Hepatocyte (in vitro differentiated cells): ENCODE data around the gene NCLN. TPM values are rescaled to one million over a fixed set of nuclear protein-coding genes. Genes with fewer than 3 reads are reported as not detected.

ENCODE experiments used
- DNase-seq: peaks from one replicate; pipeline ENCODE4 v3.0.0-alpha.2; 2016; ENCODE audit warnings: low spot score
- H2AFZ ChIP-seq: fragments of 200-600 bp; sonication (generic); 2 replicates; pipeline ENCODE4 v1.6.0; 2016; ENCODE audit warnings: antibody characterized with exemption, mild to moderate bottlenecking
- H3K27ac ChIP-seq: fragments of 200-600 bp; sonication (generic); 2 replicates; pipeline ENCODE4 v1.5.1; 2016; ENCODE audit warnings: mild to moderate bottlenecking
- H3K27me3 ChIP-seq: fragments of 200-600 bp; sonication (generic); 2 replicates; pipeline ENCODE4 v1.6.1; 2016
- H3K36me3 ChIP-seq: fragments of 200-600 bp; sonication (generic); replicated peaks from 2 replicates; pipeline ENCODE4 v1.5.1; 2016; ENCODE audit warnings: low read depth; ENCODE audit not compliant: insufficient read depth
- H3K4me1 ChIP-seq: fragments of 200-600 bp; sonication (generic); 2 replicates; pipeline ENCODE4 v1.5.1; 2016; ENCODE audit warnings: mild to moderate bottlenecking, moderate library complexity; ENCODE audit not compliant: insufficient read depth
- H3K4me2 ChIP-seq: fragments of 200-600 bp; sonication (generic); 2 replicates; pipeline ENCODE4 v1.6.0; 2016
- H3K4me3 ChIP-seq: fragments of 200-600 bp; sonication (generic); 2 replicates; pipeline ENCODE4 v1.5.1; 2016; ENCODE audit warnings: mild to moderate bottlenecking
- H3K79me2 ChIP-seq: fragments of 200-600 bp; sonication (generic); 2 replicates; pipeline ENCODE4 v1.6.0; 2017; ENCODE audit warnings: mild to moderate bottlenecking
- H3K9me2 ChIP-seq: fragments of 200-600 bp; sonication (generic); replicated peaks from 2 replicates; pipeline ENCODE4 v1.6.0; 2017; ENCODE audit warnings: mild to moderate bottlenecking; ENCODE audit not compliant: insufficient read depth
- H3K9me3 ChIP-seq: fragments of 200-600 bp; sonication (generic); 2 replicates; pipeline ENCODE4 v1.5.1; 2016; ENCODE audit warnings: low read depth, mild to moderate bottlenecking
- H4K20me1 ChIP-seq: fragments of 200-600 bp; sonication (generic); 2 replicates; pipeline ENCODE4 v1.6.0; 2016; ENCODE audit warnings: mild to moderate bottlenecking; ENCODE audit not compliant: insufficient read depth, poor library complexity, severe bottlenecking
- EZH2 ChIP-seq: fragments of 200-600 bp; sonication (generic); IDR thresholded peaks from 2 replicates; pipeline ENCODE4 v1.6.1; 2016; ENCODE audit warnings: antibody characterized with exemption, mild to moderate bottlenecking, borderline replicate concordance
- EZH2phosphoT487 ChIP-seq: fragments of 200-600 bp; sonication (generic); IDR thresholded peaks from one replicate; pipeline ENCODE4 v1.6.1; 2018; ENCODE audit warnings: antibody characterized with exemption, mild to moderate bottlenecking, low read depth, moderate library complexity; ENCODE audit not compliant: unreplicated experiment, severe bottlenecking
- WGBS: methylation state at CpG from one replicate; pipeline ENCODE4 v1.1.6; 2016; ENCODE audit warnings: low lambda C conversion rate; ENCODE audit errors: missing lambda C conversion rate; 5-methylcytosine and 5-hydroxymethylcytosine counted together
- polyA plus RNA-seq: library from polyadenylated mRNA; unstranded; fragments of >200 nt; fragmentation: Nextera tagmentation; extraction: Ambion mirVana; gene quantifications from 2 replicates; pipeline ENCODE4 v1.2.1, GENCODE V29; 2016
- total RNA-seq: library from RNA; depleted of rRNA; stranded (reverse); fragments of >200 nt; gene quantifications from 2 replicates; pipeline ENCODE4 v1.2.3, GENCODE V29; 2014
- TF ChIP-seq, protein P1 (sequence below): fragments of 200-600 bp; sonication (generic); IDR thresholded peaks from 2 replicates; pipeline ENCODE4 v1.5.1; 2016; ENCODE audit warnings: antibody characterized with exemption, mild to moderate bottlenecking; ENCODE audit not compliant: poor library complexity

The NCLN gene
- total and polyA plus RNA-seq, 2 experiments from 2014 or later = 44.9 to 94.2 TPM

DNA sequence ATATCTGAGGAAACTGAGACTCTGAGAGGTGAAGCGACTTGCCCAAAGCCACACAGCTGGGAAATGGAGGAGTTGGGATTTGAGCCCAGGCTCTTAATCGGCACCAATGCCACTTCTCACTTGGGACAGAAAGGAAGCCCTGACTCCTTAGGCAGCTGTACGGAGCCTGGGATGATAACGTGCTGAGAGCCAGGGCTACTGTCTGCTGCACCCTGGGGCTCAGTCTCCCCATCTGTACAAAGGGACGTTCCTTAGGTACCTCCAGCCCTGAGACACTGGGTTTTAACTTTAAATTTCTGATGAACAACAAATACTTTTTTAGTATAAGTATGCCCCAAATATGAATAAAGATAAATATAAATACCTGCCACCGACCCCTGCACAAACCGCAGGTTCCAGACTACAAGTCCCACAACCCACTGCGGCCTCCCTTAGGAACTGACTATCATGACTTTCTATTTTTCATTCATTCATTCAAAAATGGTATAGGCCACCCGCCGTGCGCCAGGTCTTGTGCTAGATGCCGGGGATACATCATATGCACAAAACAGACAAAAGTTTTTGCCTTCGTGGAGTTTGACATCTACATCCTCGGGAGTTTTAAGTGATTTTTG lies 776 bp upstream of the NCLN start:
- no peaks in the 10 kb centered on the region for H4K20me1 ChIP-seq
- H3K9me3 ChIP-seq = no peaks in the 10 kb centered on the region
- TF ChIP-seq, protein P1, sequence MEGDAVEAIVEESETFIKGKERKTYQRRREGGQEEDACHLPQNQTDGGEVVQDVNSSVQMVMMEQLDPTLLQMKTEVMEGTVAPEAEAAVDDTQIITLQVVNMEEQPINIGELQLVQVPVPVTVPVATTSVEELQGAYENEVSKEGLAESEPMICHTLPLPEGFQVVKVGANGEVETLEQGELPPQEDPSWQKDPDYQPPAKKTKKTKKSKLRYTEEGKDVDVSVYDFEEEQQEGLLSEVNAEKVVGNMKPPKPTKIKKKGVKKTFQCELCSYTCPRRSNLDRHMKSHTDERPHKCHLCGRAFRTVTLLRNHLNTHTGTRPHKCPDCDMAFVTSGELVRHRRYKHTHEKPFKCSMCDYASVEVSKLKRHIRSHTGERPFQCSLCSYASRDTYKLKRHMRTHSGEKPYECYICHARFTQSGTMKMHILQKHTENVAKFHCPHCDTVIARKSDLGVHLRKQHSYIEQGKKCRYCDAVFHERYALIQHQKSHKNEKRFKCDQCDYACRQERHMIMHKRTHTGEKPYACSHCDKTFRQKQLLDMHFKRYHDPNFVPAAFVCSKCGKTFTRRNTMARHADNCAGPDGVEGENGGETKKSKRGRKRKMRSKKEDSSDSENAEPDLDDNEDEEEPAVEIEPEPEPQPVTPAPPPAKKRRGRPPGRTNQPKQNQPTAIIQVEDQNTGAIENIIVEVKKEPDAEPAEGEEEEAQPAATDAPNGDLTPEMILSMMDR = no peak
- TF ChIP-seq EZH2 = no peak
- no peak for TF ChIP-seq EZH2phosphoT487
- H3K79me2 ChIP-seq = peaks cover 39% of the 10 kb centered on the region
- H3K36me3 ChIP-seq = no peaks in the 10 kb centered on the region
- peaks cover 11% of the 10 kb centered on the region for H3K4me1 ChIP-seq
- H3K4me2 ChIP-seq = peak overlapping the region; percentile 82
- peak; percentile 74 for DNase-seq
- no peaks in the 10 kb centered on the region for H3K9me2 ChIP-seq
- no peak overlapping the region for H3K27ac ChIP-seq
- peak overlapping the region; percentile 72 for H3K4me3 ChIP-seq
- WGBS = 18% methylated on average over 14 of the region's 14 CpGs
- peak overlapping the region; percentile 78 for H2AFZ ChIP-seq
- H3K27me3 ChIP-seq = no peaks in the 10 kb centered on the region

DNA sequence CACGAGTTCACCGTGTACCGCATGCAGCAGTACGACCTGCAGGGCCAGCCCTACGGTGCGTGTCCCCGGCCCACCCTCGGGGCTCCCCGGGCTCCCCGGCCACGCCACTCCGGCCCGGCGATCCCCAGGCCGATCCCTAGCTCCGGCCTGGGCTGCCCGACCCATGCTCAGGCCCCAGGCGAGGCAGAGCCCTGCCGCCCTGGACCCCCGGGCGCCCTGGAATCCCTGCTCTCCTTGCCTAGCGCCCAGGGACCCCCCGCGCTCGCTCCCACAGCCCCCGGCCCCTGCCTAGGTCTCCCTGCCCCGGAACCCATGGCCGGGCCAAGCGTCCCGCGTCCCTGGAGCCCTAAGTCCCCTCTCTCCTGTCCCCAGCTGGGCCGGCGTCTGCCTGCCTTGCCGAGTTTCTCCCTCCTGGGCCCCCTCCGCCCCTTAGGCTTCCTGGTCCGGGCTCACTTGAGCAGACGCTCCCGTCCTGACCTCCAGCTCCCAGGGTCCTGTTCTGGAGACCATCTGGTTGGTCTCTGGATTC lies 494 bp downstream of the NCLN start:
- Histone ChIP-seq H3K4me3 (peak overlapping the region; percentile 89), H3K9me3 (no peaks in the 10 kb centered on the region), H3K79me2 (peaks cover 48% of the 10 kb centered on the region), H3K27me3 (no peaks in the 10 kb centered on the region), H3K36me3 (no peaks in the 10 kb centered on the region), H3K4me1 (peaks cover 11% of the 10 kb centered on the region), H3K4me2 (peak overlapping the region; percentile 99), H3K27ac (peak overlapping the region; percentile 69), H2AFZ (peak overlapping the region; percentile 15), H4K20me1 (no peaks in the 10 kb centered on the region), H3K9me2 (no peaks in the 10 kb centered on the region)
- TF ChIP-seq EZH2 (no peak), EZH2phosphoT487 (no peak)
- TF ChIP-seq, protein P1 = no peak
- WGBS = 2% methylated on average over 22 of the region's 38 CpGs
- DNase-seq = peak; percentile 38

DNA sequence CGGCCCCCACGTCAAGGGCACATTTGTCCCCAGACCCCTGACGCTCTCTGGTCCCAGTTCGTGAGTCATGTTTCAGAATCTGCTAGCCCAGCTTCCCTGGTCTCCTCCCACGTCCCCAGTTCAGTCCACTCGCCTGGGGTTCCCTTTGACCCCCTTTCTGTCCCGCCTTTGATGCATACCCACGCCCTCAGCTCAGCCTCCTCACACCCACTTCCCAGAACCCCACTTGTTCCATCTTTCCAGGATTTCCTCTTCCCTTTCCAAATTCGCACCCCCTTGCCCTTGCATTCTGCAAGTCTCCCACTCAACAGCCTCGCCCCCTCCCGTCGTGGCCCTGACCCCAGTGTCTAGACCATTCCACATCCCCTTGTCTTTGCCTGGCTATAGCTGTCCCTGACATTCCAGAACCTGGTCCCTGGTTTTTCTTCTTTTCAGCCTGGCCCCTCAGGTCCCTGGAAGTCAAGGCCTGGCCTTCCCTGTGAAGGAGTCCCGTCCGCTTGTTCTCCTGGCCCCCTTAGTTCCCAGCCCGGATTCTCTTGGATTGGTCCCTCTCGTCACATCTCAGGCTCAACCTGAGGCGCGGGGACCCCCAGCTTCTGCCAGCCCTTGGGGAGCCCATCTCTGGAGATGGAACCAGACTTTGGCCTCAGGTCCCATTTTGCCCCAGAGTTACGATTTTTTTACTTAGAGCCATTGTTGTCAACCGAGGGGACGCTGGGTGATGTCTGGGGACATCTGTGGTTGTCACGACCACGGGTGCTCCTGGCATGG lies 1.3 kb downstream of the NCLN start:
- Histone ChIP-seq H4K20me1 (no peaks in the 10 kb centered on the region), H3K4me2 (peak overlapping the region; percentile 99), H3K27me3 (no peaks in the 10 kb centered on the region), H3K27ac (no peak overlapping the region), H3K36me3 (no peaks in the 10 kb centered on the region), H3K9me3 (no peaks in the 10 kb centered on the region), H2AFZ (no peak overlapping the region), H3K9me2 (no peaks in the 10 kb centered on the region), H3K4me1 (peaks cover 11% of the 10 kb centered on the region), H3K79me2 (peaks cover 56% of the 10 kb centered on the region), H3K4me3 (no peak overlapping the region)
- 78% methylated on average over 23 of the region's 23 CpGs for WGBS
- no peak for DNase-seq
- TF ChIP-seq EZH2 (no peak), EZH2phosphoT487 (no peak)
- TF ChIP-seq, protein P1 = no peak
